Upper lobe of right lung (tissue), 1 donor: Measurements from ENCODE around the gene CABLES1. TPM values are rescaled to one million over a fixed set of nuclear protein-coding genes. Genes with fewer than 3 reads are reported as not detected.

ENCODE experiments used
- ATAC-seq: fragments of 200-7000 bp; cut with Tn5 transposase; one replicate; pipeline ENCODE4 v1.9.1; 2020; ENCODE audit warnings: mild to moderate bottlenecking, moderate library complexity
- DNase-seq: peaks from one replicate; pipeline ENCODE4 v3.0.0-alpha.2; 2020
- H3K27ac ChIP-seq: fragments of 200-600 bp; one replicate; pipeline ENCODE4 v1.8.0; 2022
- H3K27me3 ChIP-seq: fragments of 200-600 bp; one replicate; pipeline ENCODE4 v1.8.0; 2022; ENCODE audit warnings: mild to moderate bottlenecking
- H3K36me3 ChIP-seq: fragments of 200-600 bp; one replicate; pipeline ENCODE4 v1.8.0; 2022
- H3K4me1 ChIP-seq: fragments of 200-600 bp; one replicate; pipeline ENCODE4 v1.8.0; 2022
- H3K4me3 ChIP-seq: fragments of 200-600 bp; one replicate; pipeline ENCODE4 v1.8.0; 2022; ENCODE audit warnings: mild to moderate bottlenecking
- H3K9me3 ChIP-seq: fragments of 200-600 bp; one replicate; pipeline ENCODE4 v1.8.0; 2022
- CTCF ChIP-seq: fragments of 200-600 bp; IDR thresholded peaks from one replicate; pipeline ENCODE4 v1.8.0; 2022; ENCODE audit warnings: antibody characterized with exemption
- intact Hi-C: fragments of 100-400 bp; cut with DNase I; formaldehyde crosslinking; loops from one replicate; pipeline ENCODE4 v1.11.0; 2022
- total RNA-seq: library from RNA; stranded (reverse); fragmentation: NEBNext Ultra II Directional; extraction: Animal tissue kit (Norgen Biotek cat#: 25700); gene quantifications from one replicate; pipeline ENCODE4 v1.2.1, GENCODE V29; 2021
- donor health status: DM: no; HTN: yes; CAD: no; lungs with severe emphysema.

CABLES1 gene
- total RNA-seq, 1 donor from 2014 or later = 39.5 TPM

GRCh38 chr18:23253630-23254029 is 118.3 kb downstream of the CABLES1 start:
- no peak for ATAC-seq
- intact Hi-C loops = no loop called here
- no peaks in the 10 kb centered on the region for H3K9me3 ChIP-seq

GRCh38 chr18:23257137-23257536 is 121.9 kb downstream of the CABLES1 start:
- Histone ChIP-seq H3K27me3 (no peaks in the 10 kb centered on the region), H3K36me3 (peaks cover 33% of the 10 kb centered on the region), H3K4me1 (peaks cover 45% of the 10 kb centered on the region), H3K4me3 (no peak overlapping the region), H3K27ac (peak overlapping the region; percentile 1), H3K9me3 (no peaks in the 10 kb centered on the region)
- intact Hi-C loops = no loop called here
- no peak for ATAC-seq
- no peak for TF ChIP-seq CTCF
- no peak for DNase-seq

More at GRCh38 chr18:23253630-23254029, 118.3 kb downstream of the CABLES1 start:
- H3K4me1 ChIP-seq = peaks cover 38% of the 10 kb centered on the region
- H3K27ac ChIP-seq = no peak overlapping the region
- TF ChIP-seq CTCF = no peak
- no peaks in the 10 kb centered on the region for H3K27me3 ChIP-seq
- peaks cover 33% of the 10 kb centered on the region for H3K36me3 ChIP-seq
- no peak overlapping the region for H3K4me3 ChIP-seq
- DNase-seq = no peak

GRCh38 chr18:23257686-23258565 is 122.6 kb downstream of the CABLES1 start:
- H3K27me3 ChIP-seq = no peaks in the 10 kb centered on the region
- peak; percentile 16 for ATAC-seq
- DNase-seq = no peak
- H3K4me1 ChIP-seq = peaks cover 44% of the 10 kb centered on the region
- no peaks in the 10 kb centered on the region for H3K9me3 ChIP-seq
- peaks cover 29% of the 10 kb centered on the region for H3K36me3 ChIP-seq
- peak overlapping the region; percentile 89 for H3K27ac ChIP-seq
- intact Hi-C loops = no loop called here
- no peak for TF ChIP-seq CTCF
- H3K4me3 ChIP-seq = no peak overlapping the region

- Histone ChIP-seq H3K4me3 (no peak overlapping the region), H3K9me3 (no peaks in the 10 kb centered on the region), H3K4me1 (peaks cover 44% of the 10 kb centered on the region), H3K27ac (peak overlapping the region; percentile 89), H3K27me3 (no peaks in the 10 kb centered on the region), H3K36me3 (peaks cover 20% of the 10 kb centered on the region)
- ATAC-seq = no peak
- DNase-seq = no peak
- intact Hi-C loops = no loop called here
- TF ChIP-seq CTCF = no peak
These were observed 123.5 kb downstream of the CABLES1 start for GRCh38 chr18:23258566-23259469.

GRCh38 chr18:23259701-23260681 is 124.7 kb downstream of the CABLES1 start:
- intact Hi-C loops = no loop called here
- Histone ChIP-seq H3K9me3 (no peaks in the 10 kb centered on the region), H3K27ac (peak overlapping the region; percentile 89), H3K4me1 (peaks cover 44% of the 10 kb centered on the region), H3K27me3 (no peaks in the 10 kb centered on the region), H3K36me3 (peaks cover 9% of the 10 kb centered on the region), H3K4me3 (peak overlapping the region; percentile 29)
- ATAC-seq (peak; percentile 89), DNase-seq (peak; percentile 93)
- no peak for TF ChIP-seq CTCF
